ENCODE measurements around the gene IL16. TPM values are rescaled to one million over a fixed set of nuclear protein-coding genes. Genes with fewer than 3 reads are reported as not detected.

Gene IL16
- total RNA-seq, 1 experiment from 2014 or later, result 1.8 TPM

DNA sequence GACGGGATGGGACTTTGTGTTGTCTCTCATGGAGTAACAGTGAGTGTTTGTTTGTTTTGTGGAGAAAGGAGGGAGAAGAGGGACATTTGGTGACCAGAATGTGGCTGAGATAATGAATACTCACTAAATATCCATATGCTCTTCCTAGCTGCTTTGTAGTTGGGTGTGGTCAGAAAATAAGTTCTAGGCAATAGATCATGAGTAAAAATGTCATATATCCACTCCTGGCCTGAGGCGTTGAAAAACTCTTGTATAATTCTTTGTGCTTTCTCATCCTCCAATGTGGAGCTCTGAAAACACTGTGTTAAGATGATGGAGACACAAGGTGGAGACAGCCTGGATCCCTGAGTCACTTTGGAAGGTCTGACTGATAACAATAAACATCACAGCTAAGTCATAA lies 28.0 kb upstream of the IL16 start:
- POLR2A ChIA-PET (ENCODE audit: low non-redundant PET), result no interaction called here
- Histone ChIP-seq H3K36me3 (ENCODE audit: insufficient read depth, low read length, poor library complexity, severe bottlenecking) (no peaks in the 10 kb centered on the region), H3K27ac (ENCODE audit: low read depth, low read length, poor library complexity, severe bottlenecking) (no peak overlapping the region), H3K27me3 (replicated peaks; ENCODE audit: insufficient read depth, low read depth, low read length, poor library complexity) (peaks cover 12% of the 10 kb centered on the region), H3K4me3 (ENCODE audit: low read depth, low read length, poor library complexity, severe bottlenecking) (no peak overlapping the region), H3K9me3 (ENCODE audit: low read depth, low read length, poor library complexity, severe bottlenecking) (no peaks in the 10 kb centered on the region), H3K4me1 (ENCODE audit: insufficient read depth, low read length, poor library complexity, severe bottlenecking) (no peaks in the 10 kb centered on the region)
- CTCF ChIA-PET, result no interaction called here
- intact Hi-C loops (cut with micrococcal nuclease; ENCODE audit: unreplicated experiment), result no loop called here
- TF ChIP-seq EZH2 (IDR thresholded peaks at IDR 0.05; ENCODE audit: borderline replicate concordance, low read depth, low read length, poor library complexity, severe bottlenecking), result no peak
- TF ChIP-seq CTCF (conservative IDR thresholded peaks at IDR 0.05; ENCODE audit: low read depth, low read length), result no peak
- DNase-seq (ENCODE audit: low spot score), result no peak
- no TSS peak for BruUV-seq (replicated peaks)

GRCh38 chr15:81170511-81170910 lies 26.2 kb upstream of the IL16 start:
- no TSS peak for BruUV-seq (replicated peaks)
- DNase-seq (ENCODE audit: low spot score), result no peak
- ChIA-PET CTCF (no interaction called here), POLR2A (ENCODE audit: low non-redundant PET) (no interaction called here)
- peaks cover 12% of the 10 kb centered on the region for H3K27me3 ChIP-seq (replicated peaks; ENCODE audit: insufficient read depth, low read depth, low read length, poor library complexity)
- H3K9me3 ChIP-seq (ENCODE audit: low read depth, low read length, poor library complexity, severe bottlenecking), result no peaks in the 10 kb centered on the region
- H3K4me3 ChIP-seq (ENCODE audit: low read depth, low read length, poor library complexity, severe bottlenecking), result no peak overlapping the region
- no peak overlapping the region for H3K27ac ChIP-seq (ENCODE audit: low read depth, low read length, poor library complexity, severe bottlenecking)
- H3K4me1 ChIP-seq (ENCODE audit: insufficient read depth, low read length, poor library complexity, severe bottlenecking), result no peaks in the 10 kb centered on the region
- no peak for TF ChIP-seq EZH2 (IDR thresholded peaks at IDR 0.05; ENCODE audit: borderline replicate concordance, low read depth, low read length, poor library complexity, severe bottlenecking)
- no peak for TF ChIP-seq CTCF (conservative IDR thresholded peaks at IDR 0.05; ENCODE audit: low read depth, low read length)
- no peaks in the 10 kb centered on the region for H3K36me3 ChIP-seq (ENCODE audit: insufficient read depth, low read length, poor library complexity, severe bottlenecking)
- intact Hi-C loops (cut with micrococcal nuclease; ENCODE audit: unreplicated experiment), result no loop called here

DNA sequence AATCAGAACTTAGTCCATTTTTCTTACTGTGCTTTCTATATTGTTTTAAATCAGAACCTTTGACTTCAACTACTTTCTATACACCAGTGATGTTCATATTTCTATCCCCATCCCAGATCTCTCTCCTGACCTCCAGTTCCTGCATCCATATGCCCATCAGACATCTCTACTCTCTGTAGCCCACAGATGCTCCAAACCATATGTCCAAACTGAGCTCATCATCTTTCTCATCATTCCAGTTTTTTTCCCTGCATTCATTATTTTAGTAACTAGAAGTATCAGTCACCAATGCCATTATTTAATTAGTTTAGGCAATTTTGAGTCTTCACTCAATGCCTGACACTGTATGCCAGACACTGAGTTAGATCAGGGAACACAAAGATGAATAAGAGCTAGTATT lies 25.4 kb upstream of the IL16 start:
- no peak for DNase-seq (ENCODE audit: low spot score)
- Histone ChIP-seq H3K27me3 (replicated peaks; ENCODE audit: insufficient read depth, low read depth, low read length, poor library complexity) (peaks cover 12% of the 10 kb centered on the region), H3K4me1 (ENCODE audit: insufficient read depth, low read length, poor library complexity, severe bottlenecking) (no peaks in the 10 kb centered on the region), H3K27ac (ENCODE audit: low read depth, low read length, poor library complexity, severe bottlenecking) (no peak overlapping the region), H3K4me3 (ENCODE audit: low read depth, low read length, poor library complexity, severe bottlenecking) (no peak overlapping the region), H3K9me3 (ENCODE audit: low read depth, low read length, poor library complexity, severe bottlenecking) (no peaks in the 10 kb centered on the region), H3K36me3 (ENCODE audit: insufficient read depth, low read length, poor library complexity, severe bottlenecking) (no peaks in the 10 kb centered on the region)
- intact Hi-C loops (cut with micrococcal nuclease; ENCODE audit: unreplicated experiment), result no loop called here
- ChIA-PET POLR2A (ENCODE audit: low non-redundant PET) (no interaction called here), CTCF (no interaction called here)
- TF ChIP-seq CTCF (conservative IDR thresholded peaks at IDR 0.05; ENCODE audit: low read depth, low read length), result no peak
- no peak for TF ChIP-seq EZH2 (IDR thresholded peaks at IDR 0.05; ENCODE audit: borderline replicate concordance, low read depth, low read length, poor library complexity, severe bottlenecking)
- no TSS peak for BruUV-seq (replicated peaks)
